ENCODE results near the gene MAST2. TPM values are rescaled to one million over a fixed set of nuclear protein-coding genes. Genes with fewer than 3 reads are reported as not detected.
A peak's percentile ranks its signal among the peaks of the same experiment; 100 is the strongest.

Gene MAST2
- total and polyA plus RNA-seq, 9 of the 15 experiments (the other 6 are each of a cell fraction or from before 2014, with no cell fraction given) = 0.73 to 32.0 (median 17.8) TPM

DNA sequence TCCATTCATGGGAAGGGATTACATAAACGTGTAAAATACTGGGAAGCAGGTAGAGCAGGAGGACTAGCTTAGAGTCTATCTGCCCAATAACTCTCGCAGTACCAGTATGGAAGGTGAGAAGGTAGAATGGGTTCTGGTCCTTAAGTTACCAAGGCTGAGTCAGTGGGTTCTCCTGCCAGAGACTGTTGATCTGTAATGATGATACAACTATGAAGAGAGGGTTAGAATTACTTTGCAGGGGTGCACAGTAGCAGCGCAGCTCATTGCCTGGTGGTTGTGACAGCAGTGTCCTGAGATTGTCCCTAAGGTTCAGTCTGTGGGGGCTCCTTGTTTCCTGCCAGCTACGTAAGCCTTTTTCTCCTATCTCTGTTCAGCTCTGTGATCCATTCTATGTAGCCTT is 2.5 kb upstream of the MAST2 start:
- H3K4me2 ChIP-seq (ENCODE audit: insufficient read depth, low read length) = no peak overlapping the region
- no peak overlapping the region for H3K9ac ChIP-seq (ENCODE audit: insufficient read depth in 1 of 2, low read depth in 2 of 2, low read length in 2 of 2)
- H2AFZ ChIP-seq (ENCODE audit: low read depth, low read length) = peak overlapping the region; percentile 46
- WGBS (ENCODE audit: insufficient coverage, low coverage, missing lambda C conversion rate) = 64% methylated on average over 4 of the region's 4 CpGs
- H3K27me3 ChIP-seq (ENCODE audit: control insufficient read depth in 2 of 2, insufficient read depth in 2 of 2, low read length in 2 of 2) = no peaks in the 10 kb centered on the region
- H3K4me1 ChIP-seq (replicated peaks in 1 of 2; ENCODE audit: control insufficient read depth in 2 of 2, insufficient read depth in 2 of 2, low read length in 2 of 2) = peaks cover 19 to 23% of the 10 kb centered on the region in 2 experiments
- in situ Hi-C loops (cut with MboI) = no loop called here
- H3K4me3 ChIP-seq = no peak overlapping the region
- H3K27ac ChIP-seq (ENCODE audit: extremely low read depth, low read depth, low read length) = no peak overlapping the region
- FAIRE-seq (no peak), ATAC-seq (no peak), DNase-seq (ENCODE audit: extremely low read depth in 1 of 4, low spot score in 3 of 4) (no peak)
- H4K20me1 ChIP-seq (replicated peaks; ENCODE audit: control insufficient read depth, insufficient read depth, low read length) = no peaks in the 10 kb centered on the region; the same call in 1 of the 2 replicates
- intact Hi-C loops (cut with micrococcal nuclease) = loop anchor here (5.0 kb wide), 1 partner anchor 49 kb away; the partner anchor contains the start of gene IPP
- TF ChIP-seq, protein P1, sequence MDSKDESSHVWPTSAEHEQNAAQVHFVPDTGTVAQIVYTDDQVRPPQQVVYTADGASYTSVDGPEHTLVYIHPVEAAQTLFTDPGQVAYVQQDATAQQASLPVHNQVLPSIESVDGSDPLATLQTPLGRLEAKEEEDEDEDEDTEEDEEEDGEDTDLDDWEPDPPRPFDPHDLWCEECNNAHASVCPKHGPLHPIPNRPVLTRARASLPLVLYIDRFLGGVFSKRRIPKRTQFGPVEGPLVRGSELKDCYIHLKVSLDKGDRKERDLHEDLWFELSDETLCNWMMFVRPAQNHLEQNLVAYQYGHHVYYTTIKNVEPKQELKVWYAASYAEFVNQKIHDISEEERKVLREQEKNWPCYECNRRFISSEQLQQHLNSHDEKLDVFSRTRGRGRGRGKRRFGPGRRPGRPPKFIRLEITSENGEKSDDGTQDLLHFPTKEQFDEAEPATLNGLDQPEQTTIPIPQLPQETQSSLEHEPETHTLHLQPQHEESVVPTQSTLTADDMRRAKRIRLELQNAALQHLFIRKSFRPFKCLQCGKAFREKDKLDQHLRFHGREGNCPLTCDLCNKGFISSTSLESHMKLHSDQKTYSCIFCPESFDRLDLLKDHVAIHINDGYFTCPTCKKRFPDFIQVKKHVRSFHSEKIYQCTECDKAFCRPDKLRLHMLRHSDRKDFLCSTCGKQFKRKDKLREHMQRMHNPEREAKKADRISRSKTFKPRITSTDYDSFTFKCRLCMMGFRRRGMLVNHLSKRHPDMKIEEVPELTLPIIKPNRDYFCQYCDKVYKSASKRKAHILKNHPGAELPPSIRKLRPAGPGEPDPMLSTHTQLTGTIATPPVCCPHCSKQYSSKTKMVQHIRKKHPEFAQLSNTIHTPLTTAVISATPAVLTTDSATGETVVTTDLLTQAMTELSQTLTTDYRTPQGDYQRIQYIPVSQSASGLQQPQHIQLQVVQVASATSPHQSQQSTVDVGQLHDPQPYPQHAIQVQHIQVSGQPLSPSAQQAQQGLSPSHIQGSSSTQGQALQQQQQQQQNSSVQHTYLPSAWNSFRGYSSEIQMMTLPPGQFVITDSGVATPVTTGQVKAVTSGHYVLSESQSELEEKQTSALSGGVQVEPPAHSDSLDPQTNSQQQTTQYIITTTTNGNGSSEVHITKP (IDR thresholded peaks at IDR 0.05; ENCODE audit: partially characterized antibody) = peak; percentile 38
- TF ChIP-seq TBL1XR1 (IDR thresholded peaks at IDR 0.05; ENCODE audit: low read length in 2 of 2) = no peak
- H3K9me3 ChIP-seq (replicated peaks; ENCODE audit: control insufficient read depth, insufficient read depth, low read depth, low read length) = no peaks in the 10 kb centered on the region
- no TSS peak for BruUV-seq (replicated peaks)
- H3K79me2 ChIP-seq (ENCODE audit: control insufficient read depth, insufficient read depth, low read length) = peaks cover 21% of the 10 kb centered on the region
- H3K9me1 ChIP-seq (ENCODE audit: control insufficient read depth, insufficient read depth, low read length) = no peaks in the 10 kb centered on the region
- ChIA-PET POLR2A (interaction anchor here (0.7 to 1.8 kb wide), 6 partner anchors 9 to 110 kb away, joined by 3 to 6 read pairs (median 4); no protein-coding TSS in a partner anchor), CTCF (ENCODE audit: low intra/inter-chr PET ratio) (no interaction called here)
- H3K36me3 ChIP-seq (ENCODE audit: control insufficient read depth, insufficient read depth, low read length) = peaks cover 2% of the 10 kb centered on the region
